Measurements from ENCODE around the gene ZFAND3. TPM values are rescaled to one million over a fixed set of nuclear protein-coding genes. Genes with fewer than 3 reads are reported as not detected.
A peak's percentile ranks its signal among the peaks of the same experiment; 100 is the strongest.
"Not testable (repeated sequence)": the region's sequence is repeated elsewhere in the genome, so short reads cannot be mapped to it uniquely, and the experiment has no call there.

ZFAND3 gene
- total RNA-seq, 1 donor from 2014 or later, result 83.5 TPM

GRCh38 chr6:37980222-37980595 lies 160.7 kb downstream of the ZFAND3 start:
- ATAC-seq, result no peak
- intact Hi-C loops (cut with micrococcal nuclease), result no loop called here
- no peak for DNase-seq

GRCh38 chr6:37981626-37982025 lies 162.1 kb downstream of the ZFAND3 start:
- intact Hi-C loops (cut with micrococcal nuclease), result no loop called here
- ATAC-seq (no peak), DNase-seq (no peak)

GRCh38 chr6:37982317-37982716 lies 162.8 kb downstream of the ZFAND3 start:
- intact Hi-C loops (cut with micrococcal nuclease), result no loop called here
- ATAC-seq (no peak), DNase-seq (no peak)

- intact Hi-C loops (cut with micrococcal nuclease), result no loop called here
- DNase-seq, result no peak
- no peak for ATAC-seq
These were observed 164.4 kb downstream of the ZFAND3 start for GRCh38 chr6:37983720-37984501.

- DNase-seq (no peak), ATAC-seq (no peak)
- intact Hi-C loops (cut with micrococcal nuclease), result no loop called here
These were observed 165.1 kb downstream of the ZFAND3 start for GRCh38 chr6:37984578-37984977.

- ATAC-seq, result no peak
- intact Hi-C loops (cut with micrococcal nuclease), result no loop called here
- no peak for DNase-seq
These were observed 165.8 kb downstream of the ZFAND3 start for GRCh38 chr6:37985355-37985754.

GRCh38 chr6:37987018-37987417 lies 167.5 kb downstream of the ZFAND3 start:
- ATAC-seq, result no peak
- no peak for DNase-seq
- intact Hi-C loops (cut with micrococcal nuclease), result no loop called here

GRCh38 chr6:37987559-37987958 lies 168.0 kb downstream of the ZFAND3 start:
- intact Hi-C loops (cut with micrococcal nuclease), result no loop called here
- ATAC-seq, result no peak

GRCh38 chr6:37988127-37988526 lies 168.6 kb downstream of the ZFAND3 start:
- intact Hi-C loops (cut with micrococcal nuclease), result no loop called here
- DNase-seq (no peak), ATAC-seq (no peak)

More at GRCh38 chr6:37987559-37987958, 168.0 kb downstream of the ZFAND3 start:
- DNase-seq, result no peak

- DNase-seq, result no peak
- peak; percentile 39 for ATAC-seq
- intact Hi-C loops (cut with micrococcal nuclease), result no loop called here
These were observed 169.2 kb downstream of the ZFAND3 start for GRCh38 chr6:37988696-37989095.

GRCh38 chr6:37990762-37991525 lies 171.4 kb downstream of the ZFAND3 start:
- intact Hi-C loops (cut with micrococcal nuclease), result no loop called here

GRCh38 chr6:37992749-37993148 lies 173.2 kb downstream of the ZFAND3 start:
- no peak for ATAC-seq
- no peak for DNase-seq
- intact Hi-C loops (cut with micrococcal nuclease), result no loop called here

More at GRCh38 chr6:37990762-37991525, 171.4 kb downstream of the ZFAND3 start:
- ATAC-seq (peak; percentile 56), DNase-seq (no peak)

GRCh38 chr6:37993194-37993593 lies 173.7 kb downstream of the ZFAND3 start:
- ATAC-seq; intact Hi-C loops (cut with micrococcal nuclease); DNase-seq: not testable (repeated sequence)

- no peak for DNase-seq
- no peak for ATAC-seq
- intact Hi-C loops (cut with micrococcal nuclease), result no loop called here
These were observed 174.1 kb downstream of the ZFAND3 start for GRCh38 chr6:37993596-37993995.

GRCh38 chr6:37994223-37994622 lies 174.7 kb downstream of the ZFAND3 start:
- intact Hi-C loops (cut with micrococcal nuclease), result no loop called here
- DNase-seq, result no peak
- ATAC-seq, result no peak

GRCh38 chr6:37998366-37998765 lies 178.8 kb downstream of the ZFAND3 start:
- intact Hi-C loops (cut with micrococcal nuclease), result no loop called here
- DNase-seq (no peak), ATAC-seq (no peak)

- intact Hi-C loops (cut with micrococcal nuclease), result loop anchor here (10.0 kb wide), 1 partner anchor 207 kb away; no protein-coding TSS in a partner anchor
- ATAC-seq, result no peak
- DNase-seq, result no peak
These were observed 181.9 kb downstream of the ZFAND3 start for GRCh38 chr6:38001386-38001785.

- DNase-seq (no peak), ATAC-seq (no peak)
- intact Hi-C loops (cut with micrococcal nuclease), result loop anchor here (5.0 to 10.0 kb wide), 2 partner anchors 123 to 210 kb away; no protein-coding TSS in a partner anchor
These were observed 185.4 kb downstream of the ZFAND3 start for GRCh38 chr6:38004908-38005307.

GRCh38 chr6:38011937-38012336 lies 192.4 kb downstream of the ZFAND3 start:
- intact Hi-C loops (cut with micrococcal nuclease), result no loop called here

GRCh38 chr6:38012573-38012972 lies 193.0 kb downstream of the ZFAND3 start:
- DNase-seq, result peak; percentile 40
- ATAC-seq, result peak; percentile 78
- intact Hi-C loops (cut with micrococcal nuclease), result no loop called here

More at GRCh38 chr6:38011937-38012336, 192.4 kb downstream of the ZFAND3 start:
- DNase-seq (no peak), ATAC-seq (no peak)

Measured in left ventricle myocardium superior (tissue), 1 donor.